K562 (cell line): ENCODE measurements around the gene JPH3. TPM values are rescaled to one million over a fixed set of nuclear protein-coding genes. Genes with fewer than 3 reads are reported as not detected.

Source experiments
- COPS2 ChIP-seq: fragments of 450-650 bp; conservative IDR thresholded peaks from 2 replicates; pipeline ENCODE4 v1.6.1; 2016; ENCODE audit warnings: mild to moderate bottlenecking, moderate library complexity
- E2F6 ChIP-seq, 2 experiments: IDR thresholded peaks; 2 replicates each; pipeline ENCODE4 v1.6.1; 2011; ENCODE audit warnings: borderline replicate concordance in 1 of 2, control low read depth in 1 of 2, low read depth in 1 of 2, low read length in 1 of 2, mild to moderate bottlenecking in 1 of 2, mixed read lengths in 1 of 2, moderate library complexity in 1 of 2; ENCODE audit not compliant: insufficient read depth in 1 of 2, insufficient read length in 1 of 2, poor library complexity in 1 of 2, severe bottlenecking in 1 of 2; ENCODE audit errors: extremely low read depth in 1 of 2
- ELF2 ChIP-seq: fragments of 250-450 bp; sonication (Bioruptor Pico); IDR thresholded peaks from 2 replicates; pipeline ENCODE4 v1.5.0; 2021; ENCODE audit warnings: mild to moderate bottlenecking
- EP300 ChIP-seq: IDR thresholded peaks from 2 replicates; pipeline ENCODE4 v1.6.1; 2012; ENCODE audit warnings: low read length, improper control_type of control experiment
- HCFC1 ChIP-seq: IDR thresholded peaks from 2 replicates; pipeline ENCODE4 v1.6.1; 2012; ENCODE audit warnings: low read depth, low read length, improper control_type of control experiment
- HNRNPK ChIP-seq: fragments of 200-400 bp; formaldehyde crosslinking; IDR thresholded peaks from one replicate; pipeline ENCODE4 v1.6.1; 2018; ENCODE audit warnings: mild to moderate bottlenecking, low read depth, low read length; ENCODE audit not compliant: poor library complexity, severe bottlenecking
- HNRNPLL ChIP-seq: fragments of 200-400 bp; formaldehyde crosslinking; IDR thresholded peaks from 2 replicates; pipeline ENCODE4 v1.6.1; 2017; ENCODE audit warnings: low read length, low read depth, mild to moderate bottlenecking; ENCODE audit not compliant: poor library complexity, severe bottlenecking
- NFXL1 ChIP-seq: fragments of 450-650 bp; formaldehyde crosslinking; IDR thresholded peaks from 2 replicates; pipeline ENCODE4 v1.4.0; 2021; ENCODE audit warnings: mild to moderate bottlenecking
- NR2C1 ChIP-seq, 2 experiments: fragments of 450-650 bp; IDR thresholded peaks; 2 replicates each; pipeline ENCODE4 v1.6.1; 2017; ENCODE audit warnings: mild to moderate bottlenecking in 2 of 2, antibody characterized with exemption in 1 of 2, inconsistent platforms in 1 of 2, missing compliant biosample characterization in 1 of 2, missing genetic modification characterization in 1 of 2
- NRF1 ChIP-seq, 2 experiments: fragments of 450-650 bp; IDR thresholded peaks in 1 of 2; conservative IDR thresholded peaks in 1 of 2; 2 replicates each; pipeline ENCODE4 v1.6.1; 2014; ENCODE audit warnings: mild to moderate bottlenecking in 2 of 2
- OTX1 ChIP-seq: fragments of 450-650 bp; formaldehyde crosslinking; IDR thresholded peaks from 2 replicates; pipeline ENCODE4 v1.4.0; 2022; ENCODE audit warnings: mild to moderate bottlenecking
- PHF20 ChIP-seq: fragments of 450-650 bp; IDR thresholded peaks from 2 replicates; pipeline ENCODE4 v1.6.1; 2018; ENCODE audit not compliant: partially characterized antibody
- SIX5 ChIP-seq, 2 experiments: IDR thresholded peaks; 2 replicates each; pipeline ENCODE4 v1.6.1; 2011; ENCODE audit warnings: low read length in 2 of 2, borderline replicate concordance in 1 of 2, low read depth in 1 of 2, mild to moderate bottlenecking in 1 of 2, moderate library complexity in 1 of 2; ENCODE audit not compliant: insufficient read depth in 1 of 2
- TEAD2 ChIP-seq: fragments of 450-650 bp; IDR thresholded peaks from 2 replicates; pipeline ENCODE4 v1.6.1; 2016; ENCODE audit warnings: missing genetic modification characterization, control low read depth, missing compliant biosample characterization
- TOE1 ChIP-seq, 2 experiments: fragments of 450-650 bp in 1 of 2; sonication (generic) in 1 of 2; formaldehyde crosslinking in 1 of 2; IDR thresholded peaks; 2 replicates each; pipeline versions ENCODE4 v1.7.1 to v1.8.0; 2016 to 2022; ENCODE audit warnings: borderline replicate concordance in 2 of 2, mild to moderate bottlenecking in 2 of 2, antibody characterized with exemption in 1 of 2, inconsistent platforms in 1 of 2, low read depth in 1 of 2, missing genetic modification reagents in 1 of 2, moderate library complexity in 1 of 2
- USF1 ChIP-seq: sonication (generic); formaldehyde crosslinking; IDR thresholded peaks from 2 replicates; pipeline ENCODE4 v1.9.0; 2022; ENCODE audit warnings: mild to moderate bottlenecking, missing genetic modification reagents
- YY1 ChIP-seq, 3 experiments: IDR thresholded peaks; 2 replicates each; pipeline ENCODE4 v1.6.1; 2011; ENCODE audit warnings: low read length in 2 of 3, mild to moderate bottlenecking in 2 of 3, moderate library complexity in 2 of 3, borderline replicate concordance in 1 of 3, control low read depth in 1 of 3, low read depth in 1 of 3; ENCODE audit not compliant: insufficient read depth in 3 of 3, insufficient replicate concordance in 2 of 3, control insufficient read depth in 1 of 3, insufficient read length in 1 of 3; ENCODE audit errors: extremely low read depth in 1 of 3
- ZFP91 ChIP-seq: sonication (generic); formaldehyde crosslinking; IDR thresholded peaks from 2 replicates; pipeline ENCODE4 v1.8.0; 2022; ENCODE audit warnings: mild to moderate bottlenecking, missing genetic modification reagents
- ZNF143 ChIP-seq: sonication (generic); formaldehyde crosslinking; IDR thresholded peaks from 2 replicates; pipeline ENCODE4 v1.9.0; 2022; ENCODE audit warnings: mild to moderate bottlenecking, missing genetic modification reagents
- ZNF561 ChIP-seq: fragments of 450-650 bp; formaldehyde crosslinking; conservative IDR thresholded peaks from 2 replicates; pipeline ENCODE4 v1.4.0; 2020; ENCODE audit warnings: mild to moderate bottlenecking, moderate library complexity
- polyA plus RNA-seq, 8 experiments: library from polyadenylated mRNA; depleted of rRNA in 4 of 8; stranded (reverse) in 5 of 8; unstranded in 3 of 8; fragments of >200 nt; fragmentation: Nextera tagmentation in 2 of 8; fragmentation: Illumina TruSeq in 1 of 8; extraction: Ambion mirVana in 2 of 8; extraction: Trizol in 1 of 8; gene quantifications; 2 replicates each; pipeline versions ENCODE4 v1.2.1 to v1.2.3, GENCODE V29; 2011 to 2014; ENCODE audit warnings: inconsistent platforms in 1 of 8, missing spikeins in 1 of 8
- total RNA-seq, 7 experiments: library from RNA; depleted of rRNA in 6 of 7; stranded (reverse); fragments of >200 nt in 6 of 7; fragmentation: Illumina TruSeq in 2 of 7; extraction: Trizol in 2 of 7; gene quantifications; 2 replicates each; pipeline versions ENCODE4 v1.2.1 to v1.2.3, GENCODE V29; 2011 to 2021; ENCODE audit warnings: low replicate concordance in 1 of 7
- TF ChIP-seq, protein P1 (sequence below): fragments of 450-650 bp; IDR thresholded peaks from 2 replicates; pipeline ENCODE4 v1.7.0; 2016; ENCODE audit warnings: borderline replicate concordance

The JPH3 gene
- total and polyA plus RNA-seq, 9 of the 15 experiments (the other 6 are each of a cell fraction or from before 2014, with no cell fraction given) = 0.01 TPM; not detected in 8

DNA sequence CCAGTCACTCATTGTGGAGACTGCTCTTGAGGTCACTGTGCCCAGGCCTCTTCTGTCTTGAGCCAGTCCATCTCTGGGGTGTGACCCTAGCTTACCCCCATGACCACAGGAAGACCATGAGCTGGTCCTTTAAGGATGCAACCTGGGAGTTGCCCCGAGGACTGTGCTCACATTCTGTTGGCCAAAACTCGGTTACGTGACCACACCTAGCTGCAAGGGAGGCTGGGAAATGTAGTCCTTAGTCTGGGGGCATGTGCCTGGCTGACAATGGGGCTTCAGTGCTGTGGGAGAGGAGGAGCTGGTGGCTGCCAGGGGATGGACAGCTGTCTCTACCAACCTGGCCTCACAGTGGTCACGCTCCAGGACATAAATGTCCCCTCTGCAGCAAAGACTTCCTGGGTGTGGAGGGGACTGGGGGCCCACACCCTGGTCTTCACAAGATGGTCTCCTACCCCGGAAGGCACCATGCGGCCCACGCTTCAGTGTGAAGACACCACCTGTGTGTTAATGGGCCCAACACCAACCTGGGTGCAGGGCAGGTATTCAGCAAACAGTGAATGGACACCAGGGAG, 55.4 kb downstream of the JPH3 start (continued):
- TF ChIP-seq SIX5 (IDR thresholded peaks at IDR 0.05; ENCODE audit: borderline replicate concordance in 1 of 2, insufficient read depth in 1 of 2, low read depth in 1 of 2, low read length in 2 of 2) (peak; percentile 68 to 71), COPS2 (no peak), HCFC1 (peak; percentile 89), OTX1 (CRISPR knock-in tag) (no peak), YY1 (IDR thresholded peaks at IDR 0.05; ENCODE audit: borderline replicate concordance in 1 of 3, control insufficient read depth in 1 of 3, extremely low read depth in 1 of 3, insufficient read depth in 3 of 3, insufficient read length in 1 of 3, insufficient replicate concordance in 2 of 3, low read depth in 1 of 3, low read length in 2 of 3) (peak; percentile 20 to 51 (median 27)), E2F6 (IDR thresholded peaks at IDR 0.05; ENCODE audit: borderline replicate concordance in 1 of 2, extremely low read depth in 1 of 2, insufficient read depth in 1 of 2, insufficient read length in 1 of 2, low read depth in 1 of 2, low read length in 1 of 2, poor library complexity in 1 of 2, severe bottlenecking in 1 of 2) (peak in 1 of 2 experiments; percentile 9), ZFP91 (CRISPR knock-in tag) (peak; percentile 84), HNRNPK (no peak), PHF20 (no peak), ELF2 (no peak), ZNF561 (CRISPR knock-in tag) (no peak), EP300 (no peak), USF1 (CRISPR knock-in tag) (peak; percentile 51), NR2C1 (IDR thresholded peaks at IDR 0.05) (peak; percentile 16; the same call in 1 of the 2 replicates), NR2C1 (tag; IDR thresholded peaks at IDR 0.05) (no peak), TOE1 (IDR thresholded peaks at IDR 0.05; ENCODE audit: borderline replicate concordance) (0 out of 2 replicates have a peak, but pooled peaks have one; percentile 57), TOE1 (CRISPR knock-in tag; IDR thresholded peaks at IDR 0.05; ENCODE audit: borderline replicate concordance, low read depth) (no peak), ZNF143 (peak; percentile 85), NRF1 (conservative IDR thresholded peaks at IDR 0.05 in 1 of 2, IDR thresholded peaks at IDR 0.05 in 1 of 2) (0 out of 4 replicates have a peak, but pooled peaks of 1 of the 2 experiments have one; percentile 11), NFXL1 (CRISPR knock-in tag) (no peak), HNRNPLL (no peak), TEAD2 (no peak)
- TF ChIP-seq, protein P1, sequence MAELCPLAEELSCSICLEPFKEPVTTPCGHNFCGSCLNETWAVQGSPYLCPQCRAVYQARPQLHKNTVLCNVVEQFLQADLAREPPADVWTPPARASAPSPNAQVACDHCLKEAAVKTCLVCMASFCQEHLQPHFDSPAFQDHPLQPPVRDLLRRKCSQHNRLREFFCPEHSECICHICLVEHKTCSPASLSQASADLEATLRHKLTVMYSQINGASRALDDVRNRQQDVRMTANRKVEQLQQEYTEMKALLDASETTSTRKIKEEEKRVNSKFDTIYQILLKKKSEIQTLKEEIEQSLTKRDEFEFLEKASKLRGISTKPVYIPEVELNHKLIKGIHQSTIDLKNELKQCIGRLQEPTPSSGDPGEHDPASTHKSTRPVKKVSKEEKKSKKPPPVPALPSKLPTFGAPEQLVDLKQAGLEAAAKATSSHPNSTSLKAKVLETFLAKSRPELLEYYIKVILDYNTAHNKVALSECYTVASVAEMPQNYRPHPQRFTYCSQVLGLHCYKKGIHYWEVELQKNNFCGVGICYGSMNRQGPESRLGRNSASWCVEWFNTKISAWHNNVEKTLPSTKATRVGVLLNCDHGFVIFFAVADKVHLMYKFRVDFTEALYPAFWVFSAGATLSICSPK = no peak
